EL (cell line): ENCODE measurements around the gene PLEKHG4.

ENCODE experiments used
- DNase-seq: peaks from one replicate; pipeline ENCODE4 v3.0.0-alpha.2; 2016

PLEKHG4 gene

GRCh38 chr16:67246081-67246755 lies 33.1 kb upstream of the PLEKHG4 start:
- DNase-seq = peak; percentile 91

- no peak for DNase-seq
These were observed 32.6 kb upstream of the PLEKHG4 start for GRCh38 chr16:67246756-67247191.

GRCh38 chr16:67247192-67248072 lies 31.9 kb upstream of the PLEKHG4 start, which contains the start of gene FHOD1:
Gene FHOD1 (minus strand): TSS chr16:67247481. CDS start chr16:67247410, 71 bp downstream.
- peak; percentile 97 for DNase-seq

GRCh38 chr16:67248073-67248400 lies 31.3 kb upstream of the PLEKHG4 start:
- DNase-seq = peak; percentile 44

GRCh38 chr16:67248401-67249177 lies 30.7 kb upstream of the PLEKHG4 start, which contains the start of gene SLC9A5:
Gene SLC9A5 (plus strand): TSS chr16:67248979. CDS start chr16:67249015, 36 bp downstream.
- peak; percentile 39 for DNase-seq

- peak; percentile 30 for DNase-seq
These were observed 29.9 kb upstream of the PLEKHG4 start for GRCh38 chr16:67249178-67250044.

- DNase-seq = no peak
These were observed 29.3 kb upstream of the PLEKHG4 start for GRCh38 chr16:67250045-67250327.

GRCh38 chr16:67252609-67253497 lies 26.5 kb upstream of the PLEKHG4 start:
- no peak for DNase-seq

GRCh38 chr16:67254801-67255552 lies 24.4 kb upstream of the PLEKHG4 start:
- no peak for DNase-seq

GRCh38 chr16:67255553-67256221 lies 23.6 kb upstream of the PLEKHG4 start:
- DNase-seq = no peak

- no peak for DNase-seq
These were observed 22.6 kb upstream of the PLEKHG4 start for GRCh38 chr16:67256701-67257230.

- DNase-seq = no peak
These were observed 21.7 kb upstream of the PLEKHG4 start for GRCh38 chr16:67257486-67258160.

GRCh38 chr16:67258161-67258835 lies 21.0 kb upstream of the PLEKHG4 start:
- DNase-seq = no peak

GRCh38 chr16:67259705-67260104 lies 19.6 kb upstream of the PLEKHG4 start:
- DNase-seq = no peak

GRCh38 chr16:67260426-67261063 lies 18.8 kb upstream of the PLEKHG4 start:
- DNase-seq = peak; percentile 54

- DNase-seq = no peak
These were observed 16.1 kb upstream of the PLEKHG4 start for GRCh38 chr16:67263201-67263600.

- no peak for DNase-seq
These were observed 15.1 kb upstream of the PLEKHG4 start for GRCh38 chr16:67264277-67264676.

- DNase-seq = no peak
These were observed 14.5 kb upstream of the PLEKHG4 start for GRCh38 chr16:67264866-67265265.
